HG03280 (cell line): ENCODE measurements around the gene INKA1.
A peak's percentile ranks its signal among the peaks of the same experiment; 100 is the strongest.

Source experiments
- ATAC-seq: cut with Tn5 transposase; IDR thresholded peaks from one replicate; pipeline ENCODE4 v1.9.1; 2021; ENCODE audit warnings: mild to moderate bottlenecking, moderate library complexity; ENCODE audit not compliant: unreplicated experiment

The INKA1 gene

DNA sequence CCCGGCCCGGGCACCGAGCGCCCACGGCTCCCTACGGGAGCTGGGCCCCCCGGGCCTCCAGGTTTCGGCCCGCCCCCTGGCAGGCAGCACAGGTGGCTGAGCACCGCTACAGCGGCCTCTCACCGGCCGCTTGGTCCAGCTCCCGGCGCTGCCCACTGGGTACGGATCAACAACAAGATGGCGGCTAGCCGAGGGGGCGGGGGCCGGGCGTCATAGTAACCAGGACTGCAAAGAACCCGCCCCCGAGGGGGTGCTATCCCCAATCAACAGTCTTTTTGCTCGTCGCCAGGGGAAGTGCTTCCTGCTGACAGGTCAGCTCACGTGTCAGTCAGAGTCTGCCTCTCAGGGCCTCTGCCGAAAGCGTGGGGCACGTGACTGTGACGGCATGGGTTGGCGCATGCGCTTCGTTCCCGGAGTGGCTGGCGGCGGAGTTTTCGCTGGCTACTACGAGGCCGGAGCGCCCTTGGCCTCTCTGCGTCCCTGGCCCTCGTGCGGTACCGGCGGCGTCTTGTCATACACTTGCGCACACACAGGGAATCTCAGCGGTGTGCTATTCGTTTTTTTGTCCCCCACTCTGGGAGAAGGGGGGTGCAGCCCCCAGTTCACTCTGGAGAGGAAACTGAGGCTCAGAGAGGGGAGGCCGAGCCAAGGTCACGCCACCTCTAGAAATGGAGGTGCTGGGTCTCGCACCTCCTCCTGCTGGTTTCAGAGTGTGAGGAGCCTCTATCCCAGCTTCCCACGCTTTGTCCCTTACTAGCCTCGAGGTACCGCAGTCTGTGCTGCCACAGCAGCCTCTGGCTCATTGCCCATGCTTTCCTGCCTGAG, 16.5 kb upstream of the INKA1 start, which contains the start of gene IP6K1:
TSS of gene IP6K1 (minus strand) at position 186 of the 825 bp plus-strand sequence. CDS start 38,502 bp downstream, outside the sequence.
- peak; percentile 98 for ATAC-seq

DNA sequence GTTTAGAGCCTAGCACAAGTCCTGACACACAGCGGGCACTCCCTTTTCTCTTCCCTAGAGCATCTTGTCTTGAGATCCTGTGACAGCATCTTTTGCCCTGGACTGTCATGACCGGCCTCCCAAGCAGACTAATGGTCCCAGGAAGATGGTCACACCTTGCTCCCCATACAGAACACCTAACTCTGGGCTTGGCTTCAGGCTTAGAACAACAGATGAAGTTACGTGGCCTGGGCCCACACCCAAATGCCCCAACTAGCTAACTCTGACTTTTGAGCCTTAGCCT, 15.9 kb upstream of the INKA1 start:
- ATAC-seq = no peak

DNA sequence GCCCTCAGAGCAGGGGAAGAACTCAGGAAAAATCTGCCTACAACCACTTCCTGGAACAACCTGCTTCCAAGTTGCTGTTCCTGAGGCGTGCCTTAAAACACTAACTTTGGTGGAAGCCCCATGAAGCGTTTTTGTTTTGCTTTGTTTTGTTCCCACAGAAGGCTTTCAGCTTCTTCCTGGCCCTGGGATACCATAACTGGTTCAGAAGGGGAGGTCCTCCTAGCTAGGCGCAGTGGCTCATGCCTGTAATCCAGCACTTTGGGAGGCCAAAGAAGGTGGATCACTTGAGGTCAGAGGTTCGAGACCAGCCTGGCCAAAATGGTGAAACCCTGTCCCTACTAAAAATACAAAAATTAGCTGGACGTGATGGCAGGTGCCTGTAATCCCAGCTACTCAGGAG, 15.5 kb upstream of the INKA1 start:
- ATAC-seq = no peak

DNA sequence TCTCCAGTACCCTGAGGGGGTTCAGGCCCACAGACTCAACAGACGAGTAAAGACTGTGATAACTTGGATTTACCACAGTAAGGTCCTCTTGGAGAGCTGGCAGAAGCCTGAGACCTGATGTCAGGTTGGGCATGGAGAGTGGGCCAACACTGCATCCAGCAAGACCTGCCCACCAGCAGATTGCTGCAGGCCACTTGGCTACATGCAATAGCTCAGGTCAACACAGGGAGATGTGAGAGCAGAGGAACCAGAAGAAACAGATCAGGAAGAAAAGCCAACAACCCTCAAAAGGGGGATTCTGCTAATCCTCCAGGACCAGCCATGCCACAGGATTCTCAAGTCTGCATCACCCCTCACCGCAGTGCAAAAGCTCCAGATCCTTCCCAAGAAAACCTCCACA, 15.0 kb upstream of the INKA1 start:
- ATAC-seq = no peak

DNA sequence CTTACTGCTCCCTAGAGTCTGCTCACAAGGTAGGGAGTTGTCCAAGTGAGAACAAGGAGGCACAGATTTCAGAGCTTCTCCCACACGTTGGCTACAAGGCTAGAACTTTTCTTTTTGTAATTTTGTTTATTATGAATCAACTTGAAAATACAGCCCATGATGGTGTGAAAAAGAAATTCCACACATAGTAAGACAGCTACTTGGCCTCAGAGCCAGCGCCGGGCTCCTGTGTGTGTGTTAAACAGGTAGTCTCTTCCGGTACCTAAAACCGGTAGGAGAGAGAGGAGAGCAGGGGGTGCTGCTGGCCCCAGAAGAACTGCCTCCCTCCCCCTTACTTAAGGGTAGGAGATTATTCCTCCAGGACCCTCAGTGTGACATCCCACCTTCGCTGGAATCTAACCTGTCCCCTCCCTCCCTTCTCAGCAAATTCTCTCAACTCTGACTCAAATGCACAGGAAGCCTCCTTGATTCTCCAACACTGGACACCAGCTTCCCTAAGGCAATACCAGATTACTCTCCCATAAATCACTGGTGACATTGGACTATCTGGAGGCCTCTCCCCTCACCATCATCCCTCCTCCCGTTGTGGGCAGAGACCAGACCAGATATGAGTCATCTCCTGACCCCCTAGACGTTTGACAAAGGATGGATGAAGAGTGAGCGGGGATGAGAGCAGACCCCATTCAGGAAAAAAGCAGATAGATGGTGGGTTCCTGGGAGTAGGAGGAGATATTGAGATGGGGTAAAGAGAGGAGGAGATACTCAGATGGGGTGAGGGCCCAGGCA, 12.2 kb upstream of the INKA1 start:
- no peak for ATAC-seq

DNA sequence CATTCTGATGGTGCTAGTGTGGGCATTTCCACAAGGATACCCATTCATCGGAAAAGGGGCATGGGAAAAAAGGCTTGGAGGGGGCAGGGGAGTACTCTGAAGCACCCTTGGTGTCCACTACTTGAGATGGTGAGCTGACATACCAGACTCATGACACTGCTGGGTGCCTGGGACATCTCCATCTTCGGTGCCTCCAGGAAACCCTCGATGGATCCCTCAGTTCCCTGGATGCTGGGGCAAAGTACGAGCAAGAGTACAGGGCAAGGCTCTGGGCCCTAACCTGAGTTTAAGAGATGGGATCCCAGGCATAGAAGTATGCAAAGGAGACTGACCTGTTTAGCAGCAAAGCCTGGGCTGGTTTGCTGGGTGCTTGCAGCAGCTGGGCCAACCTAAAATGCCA, 11.5 kb upstream of the INKA1 start:
- ATAC-seq = no peak

DNA sequence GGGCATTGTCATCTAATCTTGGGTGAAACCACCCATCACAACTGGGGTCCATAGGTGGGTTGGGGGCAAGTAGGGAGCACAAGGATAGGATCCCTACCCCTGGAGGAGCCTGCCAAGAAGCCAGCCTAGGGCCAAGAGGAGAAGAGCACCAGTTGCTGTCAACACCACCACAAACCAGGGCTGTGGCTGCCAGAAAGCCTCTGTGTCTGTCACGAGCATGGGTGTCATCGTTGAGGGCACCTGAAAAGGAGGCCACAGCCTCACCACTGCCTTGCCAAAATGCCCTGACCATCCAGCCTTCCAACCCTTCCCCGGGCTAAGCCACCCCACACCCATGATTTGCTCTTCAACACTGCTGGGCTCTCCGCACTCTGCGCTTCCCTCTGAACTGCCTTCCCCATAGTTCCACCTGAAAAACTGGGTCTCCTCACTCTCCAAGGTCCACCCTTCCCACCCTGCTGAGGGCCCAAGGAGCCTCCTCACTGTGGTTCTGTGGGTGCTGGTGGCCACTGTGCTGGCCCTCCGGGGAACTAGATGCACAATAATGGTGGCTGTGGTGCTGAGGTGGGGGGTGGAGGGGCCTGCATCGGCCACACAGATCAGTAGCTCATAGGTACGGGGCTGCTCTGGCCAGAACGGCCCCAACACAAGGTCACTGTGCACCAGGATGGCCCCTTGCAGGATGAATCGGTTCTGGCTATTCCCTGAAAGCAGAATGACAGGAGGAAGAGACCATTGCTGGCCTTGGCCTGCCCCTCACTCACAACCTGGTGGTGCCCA, 10.5 kb upstream of the INKA1 start:
- ATAC-seq = no peak

DNA sequence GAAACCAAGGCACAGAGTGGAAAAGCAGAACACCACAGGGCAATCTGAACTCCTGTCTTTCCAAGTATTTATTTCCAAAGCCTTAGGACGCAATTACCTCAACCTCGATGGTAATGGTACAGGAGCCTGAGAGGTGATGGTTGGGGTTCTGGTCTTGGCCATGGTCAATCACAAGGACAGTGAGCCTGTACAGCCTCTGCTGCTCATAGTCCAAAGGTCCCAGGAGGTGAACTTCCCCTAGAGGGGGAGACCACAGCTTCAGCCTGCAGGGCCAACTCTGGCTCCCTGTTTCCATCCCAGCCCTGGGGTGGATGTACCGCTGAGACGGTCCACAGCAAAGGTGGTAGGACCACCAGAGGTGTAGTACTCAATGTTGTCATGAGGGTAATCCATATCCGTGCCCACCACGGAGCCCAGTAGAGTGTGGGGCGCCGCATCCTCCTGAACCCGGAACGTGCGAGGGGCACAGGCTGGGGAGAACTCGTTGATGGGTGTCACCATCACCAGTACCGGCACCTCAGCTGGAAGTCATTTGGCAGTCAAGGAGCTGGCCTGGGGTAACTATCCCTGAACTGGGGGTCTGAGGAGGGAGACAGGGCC, 9.5 kb upstream of the INKA1 start:
- no peak for ATAC-seq

DNA sequence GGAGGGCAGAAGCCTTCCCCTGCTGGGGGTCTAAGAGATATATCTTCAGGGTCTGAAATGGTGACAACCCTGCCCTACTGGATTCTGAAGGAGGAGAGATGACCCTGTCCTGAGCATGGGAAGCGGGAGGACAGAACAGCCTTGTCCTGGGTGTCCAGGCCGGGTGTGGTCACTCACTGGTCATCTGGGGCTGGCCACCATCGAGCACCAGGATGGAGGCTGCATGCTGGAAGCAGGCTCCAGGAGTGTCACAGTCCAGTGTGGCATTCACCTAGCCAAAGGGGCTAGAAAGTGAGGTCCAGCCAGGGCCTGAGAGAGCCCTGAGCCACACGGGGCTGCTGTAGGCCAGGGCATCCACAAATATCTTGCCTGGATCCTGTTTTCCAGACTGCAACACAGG, 8.6 kb upstream of the INKA1 start:
- no peak for ATAC-seq

DNA sequence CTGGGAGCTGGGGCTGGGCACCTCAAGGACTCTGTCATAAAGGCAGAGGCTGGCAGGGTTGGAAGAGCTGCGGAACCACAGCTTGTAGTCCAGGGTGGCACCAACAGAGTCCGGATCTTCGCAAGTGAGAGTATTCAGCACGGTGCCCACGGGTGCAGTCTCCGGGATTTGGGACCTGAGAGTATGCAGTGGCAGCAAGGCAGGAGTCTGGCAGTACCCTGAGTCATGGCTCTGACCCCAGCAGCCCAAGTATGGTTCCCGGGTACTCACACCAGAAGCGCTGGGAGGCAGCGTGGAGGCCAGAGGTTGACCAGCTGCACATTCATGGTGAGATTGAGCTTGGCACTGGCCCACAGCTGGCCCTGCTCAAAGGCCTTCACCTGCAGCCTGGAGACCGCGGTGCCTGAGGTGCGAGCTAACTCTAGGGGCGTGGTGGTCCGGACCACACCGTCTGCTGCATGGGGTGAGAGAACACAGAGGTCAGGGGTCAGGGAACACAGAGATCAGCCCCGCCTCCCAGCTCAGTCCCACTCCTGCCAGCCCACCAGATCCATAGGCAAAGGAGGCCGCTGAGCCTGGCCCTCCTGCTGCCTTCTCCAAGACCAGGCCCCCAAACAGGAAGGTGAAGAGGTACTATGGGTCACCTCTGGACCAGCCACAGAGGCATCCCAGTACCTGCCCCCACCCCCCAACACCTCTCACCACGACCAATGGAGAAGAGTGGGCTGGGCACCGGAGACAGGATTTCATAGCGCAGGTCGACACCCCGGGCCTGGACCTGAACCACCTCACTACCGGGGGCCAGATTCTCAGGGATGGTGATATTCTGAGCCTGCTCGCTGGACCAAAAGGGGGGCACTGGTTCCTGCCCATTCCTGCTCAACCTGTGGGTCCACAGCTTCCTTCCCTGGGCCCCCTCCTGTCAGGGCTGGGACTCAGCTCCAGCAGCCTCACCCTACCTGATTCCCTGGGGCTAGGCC, 7.8 kb upstream of the INKA1 start:
- ATAC-seq = no peak

DNA sequence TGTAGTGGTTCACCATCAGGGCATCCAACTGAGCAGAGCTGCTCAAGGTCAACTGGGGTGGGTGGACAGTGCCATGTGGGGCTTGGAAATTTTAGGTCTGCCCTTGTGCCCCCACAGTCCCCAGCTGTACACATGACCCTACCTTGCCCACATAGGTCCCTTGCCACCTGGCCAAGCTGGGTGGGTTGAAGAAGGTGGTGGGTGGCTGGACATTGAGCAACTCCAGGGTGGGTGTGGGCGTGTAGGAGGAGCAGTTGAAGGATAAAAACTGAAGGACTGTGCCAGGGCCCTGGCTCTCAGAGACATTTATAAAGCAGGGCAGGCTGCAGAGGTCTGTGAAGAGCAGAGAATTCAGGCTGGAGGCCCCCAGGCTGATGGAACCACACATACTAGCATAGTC, 4.0 kb upstream of the INKA1 start:
- ATAC-seq = no peak

DNA sequence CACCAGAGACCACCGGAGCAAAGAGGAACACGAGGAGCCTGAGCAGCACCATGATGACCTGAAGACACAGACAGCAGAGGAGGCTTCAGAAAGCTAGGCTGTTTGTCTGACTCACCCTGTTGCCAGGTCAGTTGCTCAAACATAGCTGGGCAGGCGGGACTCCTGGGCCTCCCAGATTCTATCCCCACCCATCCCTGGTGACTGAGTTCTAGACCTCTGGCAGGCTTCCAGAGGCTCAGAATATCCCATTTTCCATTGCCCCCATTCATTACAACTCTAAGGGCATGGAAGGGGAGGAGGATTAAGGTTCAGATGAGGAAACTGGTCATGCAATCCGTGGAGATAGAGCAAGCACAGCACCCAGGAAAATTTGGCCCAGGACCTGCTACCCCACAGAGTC, 3.3 kb upstream of the INKA1 start, which contains the start of gene CDHR4:
TSS of gene CDHR4 (minus strand) at position 113 of the 400 bp plus-strand sequence. CDS start at position 52, 61 bp downstream.
- no peak for ATAC-seq

DNA sequence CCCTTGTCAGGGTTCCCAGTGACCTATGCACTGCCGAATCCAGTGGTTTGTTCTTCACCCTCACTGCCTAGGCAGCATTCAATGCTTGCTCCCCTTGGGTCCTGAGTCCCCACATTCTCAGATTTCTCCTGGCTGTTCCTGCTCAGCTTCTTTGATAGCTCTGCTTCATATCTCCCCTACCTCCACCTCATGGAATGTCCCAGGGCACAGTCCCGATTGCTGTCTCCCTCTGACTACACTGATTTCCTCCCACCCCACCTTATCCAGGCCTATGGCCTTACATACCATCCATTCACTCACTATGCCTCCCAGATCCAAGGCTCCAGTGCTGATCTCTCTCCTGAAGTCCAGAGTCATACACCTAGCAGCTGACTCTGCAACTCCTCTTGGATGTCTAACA, 1.9 kb upstream of the INKA1 start:
- no peak for ATAC-seq

DNA sequence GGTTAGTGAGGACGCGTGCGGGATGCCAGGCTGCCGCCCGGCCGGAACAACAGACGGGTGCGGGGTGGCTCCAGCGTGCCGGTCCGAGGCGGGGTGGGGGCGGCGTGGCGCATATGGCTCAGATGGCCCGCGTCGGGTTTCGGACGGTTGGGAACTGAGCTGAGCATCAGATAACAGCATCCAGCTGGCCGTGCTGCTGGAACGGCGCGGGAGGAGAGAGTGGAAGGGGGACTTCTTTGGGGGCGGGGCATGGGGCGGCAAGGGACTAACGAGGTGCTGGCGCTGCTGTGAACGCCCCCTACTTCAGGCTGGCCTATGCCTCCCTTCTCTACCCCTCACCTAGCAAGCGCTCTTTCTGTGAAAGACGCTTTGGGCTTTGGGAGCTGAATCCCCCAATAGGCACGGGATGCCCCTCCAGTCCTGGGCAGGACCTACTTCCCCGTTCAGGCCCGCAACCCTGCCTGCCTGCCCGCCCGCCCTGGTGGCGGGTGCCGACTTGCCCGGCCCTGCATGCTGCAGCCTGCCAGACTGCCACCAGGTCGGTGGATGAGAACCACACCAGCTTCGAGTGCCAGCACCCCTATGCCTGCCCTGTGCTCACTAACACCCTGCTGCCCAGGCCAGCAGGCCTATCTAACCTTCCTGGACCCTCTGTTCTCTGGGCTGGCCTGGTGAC, 542 bp downstream of the INKA1 start:
- ATAC-seq = peak; percentile 2

DNA sequence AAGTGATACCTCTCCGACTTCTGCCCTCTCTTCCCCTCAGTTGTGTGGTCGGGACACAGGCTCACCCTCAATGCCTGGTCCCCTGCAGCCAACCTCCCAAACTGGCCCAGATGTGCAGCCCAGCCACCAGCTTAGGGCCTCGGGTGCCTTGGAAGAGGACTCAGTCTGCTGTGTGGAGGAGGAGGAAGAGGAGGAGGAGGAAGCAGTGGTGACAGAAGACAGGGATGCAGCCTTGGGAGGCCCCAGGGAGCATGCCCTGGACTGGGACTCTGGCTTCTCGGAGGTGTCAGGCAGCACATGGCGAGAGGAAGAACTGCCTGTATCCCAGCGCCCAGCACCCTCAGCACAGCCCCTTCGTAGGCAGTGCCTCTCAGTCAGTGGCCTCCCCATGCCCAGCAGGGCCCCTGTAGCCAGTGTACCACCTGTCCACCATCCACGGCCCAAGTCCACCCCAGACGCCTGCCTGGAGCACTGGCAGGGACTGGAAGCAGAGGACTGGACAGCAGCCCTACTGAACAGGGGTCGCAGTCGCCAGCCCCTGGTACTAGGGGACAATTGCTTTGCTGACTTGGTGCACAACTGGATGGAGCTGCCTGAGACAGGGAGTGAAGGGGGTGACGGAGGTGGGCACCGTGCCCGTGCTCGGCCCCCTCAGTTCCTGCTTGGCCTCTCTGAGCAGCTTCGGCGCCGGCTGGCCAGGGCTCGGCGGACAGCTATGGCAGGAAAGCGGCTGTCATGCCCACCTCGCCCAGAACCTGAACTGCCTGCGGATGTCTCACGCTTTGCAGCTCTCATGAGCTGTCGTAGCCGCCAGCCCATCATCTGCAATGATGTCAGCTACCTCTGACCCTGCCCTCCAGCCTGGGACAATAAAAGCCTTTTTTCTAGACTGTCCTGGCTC, 1.3 kb downstream of the INKA1 start:
- ATAC-seq = no peak

DNA sequence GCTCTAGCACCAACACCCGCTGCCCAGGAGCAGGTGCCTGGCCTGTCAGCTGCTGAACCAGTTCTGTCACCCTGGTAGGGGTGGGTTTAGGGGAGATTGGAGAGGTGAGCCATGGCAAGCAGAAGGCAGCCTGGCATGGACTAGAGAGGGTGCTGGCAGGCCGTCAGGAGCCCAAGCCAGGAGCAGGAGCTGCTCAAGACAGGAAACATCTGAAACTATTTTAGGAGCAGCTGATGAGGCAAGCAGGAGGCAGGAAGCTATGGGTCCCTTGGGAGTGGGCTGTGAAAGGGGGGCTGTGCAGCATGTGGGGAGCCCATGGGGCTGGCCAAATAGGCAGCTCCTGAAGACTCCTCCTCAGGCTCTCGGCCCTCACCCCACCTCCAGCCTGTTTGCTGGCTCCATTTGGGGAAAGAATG, 2.3 kb downstream of the INKA1 start:
- ATAC-seq = no peak

DNA sequence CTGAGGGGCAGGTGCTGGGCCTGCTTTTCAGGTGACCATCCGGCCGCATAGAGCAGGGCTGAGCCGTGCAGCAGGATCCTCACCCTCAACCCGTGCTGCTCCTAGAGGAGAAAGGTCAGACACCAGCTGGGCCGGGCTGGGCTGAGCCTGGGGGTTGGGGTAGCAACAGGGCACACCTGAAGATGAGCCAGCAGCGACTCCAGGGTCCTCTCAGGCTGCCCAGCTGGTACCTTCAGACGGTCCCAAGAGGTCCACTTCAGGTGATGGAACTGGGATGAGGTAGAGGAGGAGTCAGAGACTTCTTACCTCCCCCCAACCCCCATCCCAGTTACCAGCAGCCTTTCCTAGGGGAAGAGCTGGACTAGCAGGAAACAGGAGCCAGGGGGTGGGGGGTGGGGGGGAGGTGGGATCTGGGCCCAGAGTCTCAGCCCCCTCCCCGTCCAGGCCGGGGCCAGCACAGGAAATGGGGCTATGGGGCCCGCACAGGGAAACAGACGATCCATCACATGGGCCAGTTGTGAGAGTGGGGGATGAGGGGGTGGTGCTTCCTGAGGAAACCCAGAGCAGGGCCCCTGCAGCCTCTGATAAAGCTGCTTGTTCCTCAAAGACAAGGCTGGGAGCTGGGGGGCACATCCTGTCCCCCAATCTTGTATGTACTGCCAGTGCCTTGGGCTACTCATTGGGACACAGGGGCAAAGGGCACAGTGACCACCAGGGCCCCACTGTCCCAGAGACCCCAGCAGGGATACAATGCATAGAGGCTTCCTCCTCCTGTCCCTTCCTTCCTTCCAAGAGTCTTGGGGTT, 3.0 kb downstream of the INKA1 start:
- ATAC-seq = no peak

DNA sequence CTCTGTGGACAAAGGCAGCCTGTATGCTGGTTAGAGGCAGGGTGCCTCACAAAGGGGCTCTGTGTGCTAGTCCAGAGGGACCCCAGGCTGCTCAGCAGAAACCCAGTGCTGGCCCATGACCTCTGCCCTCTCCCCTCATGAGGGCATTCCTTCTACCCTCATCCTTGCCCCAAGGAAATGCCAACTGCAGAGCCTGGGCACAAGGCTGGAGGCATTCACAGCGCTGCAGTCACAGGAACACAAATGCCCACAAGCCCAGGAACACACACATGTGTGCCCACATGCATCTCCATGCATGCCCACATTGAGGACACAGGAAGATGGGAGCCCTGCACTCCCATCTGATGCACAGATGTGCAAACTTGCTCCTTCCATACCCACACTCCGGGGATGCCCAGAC, 3.8 kb downstream of the INKA1 start:
- ATAC-seq = no peak
